Measurements from ENCODE around the gene CLEC16A. TPM values are rescaled to one million over a fixed set of nuclear protein-coding genes. Genes with fewer than 3 reads are reported as not detected.
A peak's percentile ranks its signal among the peaks of the same experiment; 100 is the strongest.

Gene CLEC16A
- total RNA-seq, 1 donor from 2014 or later = 38.8 TPM

DNA sequence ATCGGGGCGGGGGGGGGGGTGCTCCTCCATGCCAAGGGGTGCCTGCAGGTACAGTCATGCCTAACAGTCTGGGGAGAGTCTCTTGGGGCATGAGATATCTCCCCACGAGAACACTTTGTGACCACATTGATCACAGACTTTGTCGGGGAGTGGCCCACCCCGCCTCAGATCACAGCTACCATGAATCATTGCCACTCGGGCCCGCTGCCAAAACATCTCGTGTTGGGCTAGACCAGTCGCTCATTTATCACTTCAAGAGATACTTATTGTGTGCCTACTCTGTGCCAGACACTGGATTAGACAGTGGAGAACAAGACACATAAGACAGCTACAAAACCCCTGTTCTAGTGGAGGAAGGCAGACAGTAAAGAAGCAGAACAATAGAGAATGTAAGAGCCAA is 72.6 kb downstream of the CLEC16A start:
- DNase-seq (ENCODE audit: low spot score) = peak; percentile 68

DNA sequence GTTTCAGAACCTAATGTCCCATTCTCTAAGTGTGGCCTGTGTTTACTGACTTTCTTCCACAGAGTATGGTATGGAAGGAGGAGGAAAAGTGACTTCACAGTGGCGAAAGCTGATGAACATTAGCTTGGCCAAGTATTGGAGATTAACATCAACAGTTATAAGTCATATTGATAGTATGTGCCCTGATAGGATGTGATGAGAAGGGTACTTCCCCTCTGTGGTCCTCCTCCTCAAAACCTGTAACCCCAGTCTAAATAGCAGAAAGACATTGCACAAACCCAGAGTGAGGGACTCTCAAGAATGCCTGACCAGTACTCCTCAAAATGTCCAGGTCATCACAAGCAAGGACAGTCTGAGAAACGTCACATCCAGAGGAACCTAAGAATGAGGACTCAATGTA is 73.1 kb downstream of the CLEC16A start:
- no peak for DNase-seq (ENCODE audit: low spot score)

DNA sequence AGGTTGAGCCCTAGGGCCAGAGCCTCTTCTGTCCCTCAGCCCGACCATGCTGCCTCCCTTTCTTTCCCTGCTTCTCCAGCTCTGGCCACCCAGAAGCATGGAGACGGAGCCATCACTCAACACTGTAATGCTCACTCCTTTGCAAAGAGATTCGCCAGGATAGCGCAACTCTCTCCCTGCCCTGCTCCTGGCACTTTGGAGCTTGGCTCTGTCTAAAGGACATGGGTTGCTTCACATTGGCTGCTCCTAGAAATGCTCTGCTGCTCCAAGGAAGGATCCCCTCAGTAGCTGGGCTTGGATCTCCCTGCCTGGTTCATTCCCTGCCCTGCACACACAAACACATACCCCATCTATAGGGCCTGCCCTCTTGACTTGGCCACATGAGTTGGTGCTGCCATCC is 76.0 kb downstream of the CLEC16A start:
- DNase-seq (ENCODE audit: low spot score) = no peak

DNA sequence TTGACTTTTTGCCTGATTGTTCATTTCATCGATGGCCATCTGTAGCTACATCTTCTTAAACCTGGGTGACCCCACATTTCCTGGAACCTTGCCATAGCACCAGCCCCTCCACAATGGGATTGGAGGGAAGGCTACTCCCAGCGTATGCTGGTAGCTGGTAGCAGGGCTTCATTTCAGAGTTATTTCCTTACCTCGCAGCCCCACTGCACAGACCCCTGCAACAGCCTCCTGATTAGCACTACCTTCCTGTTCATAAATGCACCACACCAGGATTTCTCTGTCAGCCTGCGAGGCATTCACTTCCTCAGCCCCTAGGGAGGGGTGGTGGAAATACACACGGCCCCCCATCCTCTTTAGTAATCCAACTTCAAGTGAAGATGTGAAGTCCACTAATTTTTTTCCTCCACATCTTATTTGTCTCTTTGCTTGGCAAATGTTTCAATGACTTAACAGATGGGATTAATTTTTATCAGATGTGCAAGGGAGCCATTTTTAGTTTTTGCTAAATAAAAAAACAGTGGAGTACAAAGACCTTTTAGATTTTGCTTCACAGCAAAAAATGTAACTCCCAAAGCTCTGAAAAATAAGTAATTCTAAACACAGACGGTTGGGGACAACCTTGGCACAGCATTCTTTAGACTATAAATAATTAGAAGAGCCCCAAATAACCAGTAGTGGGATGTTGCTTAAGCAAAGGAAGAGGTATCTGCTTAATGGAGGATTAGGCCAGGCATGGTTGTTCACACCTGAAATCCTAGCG is 76.6 kb downstream of the CLEC16A start:
- no peak for DNase-seq (ENCODE audit: low spot score)

DNA sequence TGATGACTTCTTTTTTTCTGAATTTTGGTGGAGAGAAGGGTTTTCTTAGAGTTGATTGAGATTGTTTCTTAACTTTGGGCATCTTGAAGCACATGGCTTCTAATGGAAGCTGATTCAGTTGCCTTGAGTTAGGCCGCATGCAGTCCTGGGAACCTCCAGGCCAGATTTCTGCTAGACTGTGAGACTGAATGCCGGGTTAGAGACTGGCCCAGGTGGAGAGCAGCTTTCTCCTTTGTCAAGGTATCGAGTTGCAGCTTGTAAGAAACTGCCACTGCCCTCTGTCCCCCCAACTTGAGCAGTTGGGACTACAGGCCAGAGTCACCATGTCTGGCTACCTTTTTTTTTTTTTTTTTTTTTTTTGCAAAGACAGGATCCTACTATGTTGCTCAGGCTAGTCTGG is 77.6 kb downstream of the CLEC16A start:
- DNase-seq (ENCODE audit: low spot score) = no peak

DNA sequence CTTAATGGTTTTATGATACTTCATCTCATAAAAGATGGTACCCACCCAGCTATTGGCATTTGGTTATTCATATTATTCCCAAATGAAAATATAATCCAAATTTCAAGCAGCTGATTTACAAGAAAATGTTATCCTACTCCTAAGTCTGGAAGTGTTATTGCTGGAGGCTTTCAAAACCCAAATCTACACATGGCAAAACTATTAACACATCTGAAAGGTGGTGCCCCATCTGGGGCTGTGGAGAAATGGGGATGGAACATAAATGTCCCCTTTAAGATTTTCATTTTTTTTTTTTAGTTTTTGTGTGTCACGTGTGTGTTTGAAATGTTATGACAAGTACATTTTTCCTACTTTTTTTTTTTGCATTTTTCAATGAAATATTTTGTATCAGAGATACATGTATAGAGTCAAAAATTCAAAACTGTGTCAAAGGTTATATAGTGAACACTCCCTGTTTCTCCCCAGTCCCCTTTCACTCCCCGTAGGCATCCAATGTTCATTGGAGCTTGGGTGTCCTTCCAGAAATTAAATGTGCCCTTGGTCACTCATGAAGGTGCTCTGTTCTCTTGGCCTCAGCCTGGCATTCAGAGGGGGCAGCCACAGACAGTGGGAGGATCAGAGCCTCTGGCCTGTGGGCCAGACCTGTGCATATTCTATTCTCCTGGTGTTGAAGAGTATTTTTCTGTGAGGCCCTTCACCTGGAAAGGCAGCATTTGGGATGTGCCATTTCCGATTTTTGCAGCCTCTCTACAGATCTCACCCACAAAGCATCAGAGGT is 79.1 kb downstream of the CLEC16A start:
- no peak for DNase-seq (ENCODE audit: low spot score)

DNA sequence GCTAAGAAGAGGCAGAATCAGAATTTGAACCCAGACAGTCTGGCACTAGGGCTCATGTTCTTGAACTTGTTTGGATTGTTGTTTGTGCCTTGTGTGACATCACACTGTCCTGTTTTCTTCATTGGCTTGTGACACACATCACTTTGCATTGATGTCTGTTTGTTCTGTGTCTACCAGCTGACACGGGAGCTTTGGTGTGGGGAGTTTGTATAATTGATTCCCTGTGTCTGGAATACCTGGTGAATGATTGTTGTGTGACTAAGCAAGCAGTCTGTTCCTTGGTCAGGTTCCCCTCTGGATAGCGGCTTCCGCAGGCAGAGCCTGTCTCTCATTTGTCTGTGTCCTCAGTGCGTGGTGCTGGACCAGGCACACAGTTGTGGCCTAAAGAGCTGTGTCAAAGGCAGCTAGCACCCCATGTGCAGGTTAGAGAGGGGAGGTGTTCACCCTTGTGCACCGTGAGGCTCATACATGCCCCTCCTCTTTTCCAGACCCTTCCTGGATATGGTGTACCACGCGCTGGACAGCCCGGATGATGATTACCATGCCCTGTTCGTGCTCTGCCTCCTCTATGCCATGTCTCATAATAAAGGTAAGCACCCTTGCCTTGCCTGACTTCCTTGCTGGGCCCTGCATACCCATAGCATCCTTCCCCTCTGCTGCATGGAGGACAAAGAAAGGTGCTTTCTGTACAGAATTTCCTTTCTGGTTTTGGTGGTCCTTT is 80.1 kb downstream of the CLEC16A start:
- no peak for DNase-seq (ENCODE audit: low spot score)

DNA sequence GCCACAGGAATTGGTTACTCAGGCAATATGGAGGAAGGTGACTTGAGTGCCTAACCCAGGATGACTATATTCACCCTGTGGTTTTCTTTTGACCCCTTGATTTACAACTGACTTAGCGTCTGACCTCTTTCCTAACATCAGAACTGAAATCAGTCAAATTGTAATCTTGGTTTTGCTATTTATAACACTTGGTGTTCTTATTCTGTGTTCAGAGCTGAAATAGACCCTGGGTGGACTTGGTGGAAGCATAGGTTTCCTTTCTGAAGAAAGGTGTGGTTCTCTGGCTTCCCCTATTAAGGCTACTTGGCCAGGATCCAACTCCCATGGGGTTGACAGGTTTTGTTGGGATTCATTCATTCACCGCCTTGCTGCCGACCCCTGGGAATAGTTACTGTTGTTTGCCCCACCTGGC is 80.8 kb downstream of the CLEC16A start:
- no peak for DNase-seq (ENCODE audit: low spot score)

DNA sequence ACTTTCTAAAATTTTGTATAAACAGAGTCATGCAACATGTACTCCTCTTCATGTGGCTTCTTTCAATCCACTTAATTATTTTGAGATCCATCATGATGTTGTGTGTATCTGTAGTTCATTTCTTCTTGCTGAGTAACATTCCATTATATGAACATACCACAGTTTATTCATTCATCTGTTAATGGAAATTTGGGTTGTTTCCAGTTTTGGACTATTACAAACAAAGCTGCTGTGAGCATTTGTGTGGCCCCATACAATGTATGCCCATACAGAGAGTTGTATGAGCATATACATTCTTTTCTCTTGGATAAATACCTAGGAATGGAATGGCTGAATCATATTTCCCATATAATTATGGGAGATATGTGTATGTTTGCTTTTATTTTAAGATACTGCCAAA is 85.6 kb downstream of the CLEC16A start:
- DNase-seq (ENCODE audit: low spot score) = no peak

DNA sequence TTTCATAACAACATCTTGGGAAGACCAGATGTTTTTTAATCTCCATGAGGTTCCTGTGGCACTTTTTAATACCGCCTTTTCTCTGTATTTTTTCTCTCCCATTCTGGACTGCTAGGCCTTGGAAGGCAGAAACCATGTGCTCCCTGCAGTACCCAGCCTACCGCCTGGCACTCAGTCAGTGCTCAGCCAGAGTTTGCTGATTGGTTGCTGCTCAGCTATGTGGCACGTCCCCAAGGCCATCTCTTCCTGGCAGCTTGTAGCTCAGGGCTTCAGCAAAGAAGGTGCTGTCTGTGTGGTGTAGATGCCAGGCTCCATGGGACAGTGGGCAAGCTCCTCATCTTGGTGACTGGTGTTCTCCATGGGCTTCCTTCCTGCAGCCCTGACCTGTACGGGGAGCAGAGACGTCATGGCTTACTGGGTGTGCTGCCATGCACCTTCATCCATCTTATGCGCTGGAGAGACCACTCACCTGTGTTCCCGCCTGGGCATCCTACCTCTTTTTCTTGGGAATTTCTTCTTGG is 86.7 kb downstream of the CLEC16A start:
- no peak for DNase-seq (ENCODE audit: low spot score)

DNA sequence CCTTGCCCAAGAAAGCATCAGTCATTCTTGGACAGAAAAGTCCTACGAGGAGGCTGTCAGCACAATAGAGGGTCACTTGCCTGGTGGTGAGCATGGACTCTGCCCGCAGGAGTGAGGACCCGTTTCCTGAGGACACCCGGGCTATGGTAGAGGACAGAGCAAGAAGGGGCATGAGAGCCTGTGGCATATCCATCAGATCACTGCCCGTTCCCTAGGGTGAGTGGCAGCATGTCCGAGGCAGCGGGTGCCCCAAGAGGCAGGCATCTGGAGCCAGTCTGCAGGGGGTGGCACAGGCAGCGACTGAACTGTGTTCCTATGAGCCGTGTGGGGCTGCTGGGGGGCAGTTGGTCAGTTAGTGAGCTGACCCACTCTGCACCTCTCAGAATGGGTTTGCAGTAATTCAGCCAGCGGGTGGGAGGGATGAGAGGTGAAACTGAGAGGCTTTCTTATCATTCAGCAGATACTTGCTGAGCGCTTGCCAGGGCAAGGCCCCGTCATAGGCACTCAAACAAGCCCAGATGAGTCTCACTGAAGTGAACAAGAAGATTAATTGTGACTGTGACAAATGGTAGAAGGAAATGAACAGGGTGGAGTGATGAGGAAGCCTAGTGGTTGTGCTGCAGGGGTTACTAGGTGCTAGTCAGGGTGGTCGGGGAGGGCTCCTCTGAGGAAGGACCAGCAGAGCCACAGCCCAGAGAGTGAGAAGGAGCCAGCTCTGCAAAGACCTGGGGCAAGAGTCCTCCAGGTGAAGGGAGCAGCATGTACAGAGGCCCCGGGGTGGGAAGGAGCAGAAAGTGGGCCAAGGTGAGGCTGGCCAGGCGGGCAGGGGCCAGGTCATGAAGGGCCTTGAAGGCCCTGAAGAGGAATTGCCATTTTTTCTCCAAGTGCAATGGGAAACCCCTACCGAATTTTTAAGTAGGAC is 87.9 kb downstream of the CLEC16A start:
- DNase-seq (ENCODE audit: low spot score) = no peak

DNA sequence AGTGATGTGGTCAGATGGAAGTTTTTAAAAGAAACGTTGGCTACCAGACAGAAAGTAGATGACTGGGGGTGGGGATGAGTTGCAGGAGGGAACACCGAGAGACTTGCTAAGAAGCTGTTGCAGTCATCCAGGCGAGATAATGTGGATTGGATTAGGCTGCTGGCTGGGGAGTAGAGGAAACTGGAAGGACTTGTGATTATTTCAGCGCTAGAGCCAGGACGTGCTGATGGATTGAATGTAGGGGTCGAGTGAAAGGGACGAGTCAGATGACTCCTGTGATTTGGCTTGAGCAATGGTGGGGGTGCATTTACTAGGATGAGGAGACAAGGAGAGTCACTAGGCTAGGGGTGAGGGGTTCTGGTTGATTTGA is 88.5 kb downstream of the CLEC16A start:
- peak; percentile 60 for DNase-seq (ENCODE audit: low spot score)

DNA sequence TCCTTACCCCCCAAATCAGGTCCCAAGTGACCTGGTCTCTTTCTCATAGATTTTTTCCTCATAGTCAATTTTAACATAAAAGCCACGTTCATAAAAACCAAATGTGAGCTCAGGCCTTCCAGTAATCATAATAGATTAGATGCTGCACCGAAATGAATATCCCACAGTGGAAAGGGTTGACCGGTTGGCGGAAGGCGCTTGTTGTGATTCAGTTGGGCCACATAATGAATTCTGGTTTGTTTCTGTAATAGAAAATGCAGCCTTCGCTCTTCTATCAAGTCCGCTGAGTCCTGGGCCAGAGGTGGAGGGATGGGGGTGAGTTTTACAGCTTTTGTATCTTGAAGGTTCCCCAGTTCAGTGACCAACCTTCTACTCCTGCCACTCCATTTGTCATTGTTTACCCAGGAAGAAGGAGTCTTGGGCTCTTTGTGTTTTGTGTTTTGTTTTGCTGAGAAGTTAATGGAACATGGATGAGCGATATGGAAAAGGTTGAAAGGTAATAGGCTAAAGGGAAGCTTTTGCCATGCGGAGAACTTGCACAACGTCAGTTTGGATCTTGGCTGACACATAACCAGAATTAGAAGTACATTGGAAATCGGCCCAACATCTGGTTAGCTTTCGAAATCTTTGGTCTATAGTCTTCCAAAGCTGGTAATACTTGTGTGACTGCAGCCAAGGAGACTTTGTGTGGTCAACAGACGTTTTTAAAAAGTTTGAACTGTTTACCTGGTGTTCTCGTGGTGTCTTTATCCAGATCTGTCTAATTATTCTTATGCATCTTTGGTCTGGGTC is 89.5 kb downstream of the CLEC16A start:
- DNase-seq (ENCODE audit: low spot score) = peak; percentile 57

DNA sequence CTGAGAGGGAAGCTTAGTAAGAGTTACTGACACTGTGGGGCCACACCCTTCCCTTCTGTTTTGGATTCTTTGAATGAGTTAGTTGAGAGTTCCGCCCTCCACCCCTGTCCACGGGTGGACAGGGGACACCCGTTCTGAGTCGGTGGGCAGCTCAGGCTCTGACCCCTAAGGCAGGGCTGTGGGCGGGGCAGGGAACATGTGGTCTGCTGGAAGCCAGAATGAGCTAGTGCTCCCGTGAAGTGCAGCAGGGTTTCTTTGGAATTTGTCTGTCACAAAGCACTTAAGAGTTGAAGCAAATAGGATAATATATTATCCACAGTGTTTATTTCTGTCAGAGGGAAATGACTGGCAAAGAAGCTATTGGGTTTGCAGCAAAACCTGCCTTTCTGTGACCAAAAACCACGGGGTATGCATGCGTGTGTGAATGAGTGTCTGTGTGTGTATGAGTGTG is 90.1 kb downstream of the CLEC16A start:
- DNase-seq (ENCODE audit: low spot score) = no peak

DNA sequence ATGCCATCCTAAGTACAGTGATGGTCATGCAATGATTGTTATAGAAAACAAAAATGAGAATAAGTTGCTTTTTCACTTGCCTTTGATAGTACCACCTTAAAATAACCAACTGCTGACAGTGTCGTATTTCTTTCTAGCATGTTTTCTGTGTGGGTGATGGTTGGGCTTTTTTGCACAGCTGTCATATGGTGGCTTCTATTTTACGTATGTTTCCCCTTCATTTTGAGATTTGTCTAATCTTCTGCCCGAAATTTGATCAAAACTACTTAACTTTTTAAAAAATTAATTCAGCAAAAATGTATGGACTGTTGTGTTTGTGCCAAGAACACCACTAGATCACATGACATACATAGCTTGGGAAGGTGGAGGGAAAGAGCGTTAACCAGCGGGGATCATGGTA is 90.7 kb downstream of the CLEC16A start:
- no peak for DNase-seq (ENCODE audit: low spot score)

DNA sequence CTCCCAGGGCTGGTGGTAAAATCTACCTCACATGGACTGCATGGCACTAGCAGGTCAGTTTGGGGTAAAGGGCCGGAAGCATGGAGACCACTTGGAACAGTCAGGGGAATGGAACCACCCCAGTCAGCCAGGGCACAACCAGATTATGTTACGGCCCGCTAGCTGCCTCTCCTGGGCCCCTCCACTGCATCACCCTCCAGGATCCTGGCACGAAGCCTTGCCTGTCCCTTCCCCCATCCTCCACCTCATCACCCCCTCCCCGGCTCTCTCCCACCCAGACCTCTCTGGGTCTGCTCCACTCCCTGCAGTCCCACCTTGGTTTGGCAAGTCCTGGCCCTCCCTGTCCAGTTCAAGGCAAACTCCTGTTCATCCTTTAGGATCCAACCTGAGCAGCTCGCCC is 91.7 kb downstream of the CLEC16A start:
- DNase-seq (ENCODE audit: low spot score) = no peak

DNA sequence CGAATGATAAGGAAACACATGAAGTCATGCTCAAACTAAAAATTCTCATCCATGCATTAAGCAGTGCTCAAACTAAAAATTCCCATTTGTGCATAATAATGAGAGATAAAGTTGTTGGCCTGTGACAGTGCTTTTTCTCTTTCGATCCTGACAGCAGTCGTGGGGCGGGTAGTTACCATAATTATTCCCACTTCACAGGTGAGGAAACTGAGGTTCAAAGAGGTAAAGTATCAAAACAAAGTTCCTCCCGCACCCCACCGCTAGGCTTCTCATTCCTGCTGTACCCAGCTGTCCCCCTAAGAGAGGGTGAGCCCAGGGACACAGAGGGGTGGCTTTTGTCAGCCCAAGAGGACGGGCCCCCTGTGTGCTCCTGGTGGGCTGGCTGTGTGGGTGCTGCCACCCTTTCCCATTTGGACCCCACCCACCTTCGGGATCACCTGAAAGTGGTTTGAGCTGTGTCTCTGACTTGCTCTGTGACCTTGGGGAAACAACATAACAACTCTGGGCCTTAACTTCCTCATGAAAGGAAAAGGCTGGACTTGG is 92.6 kb downstream of the CLEC16A start:
- no peak for DNase-seq (ENCODE audit: low spot score)

DNA sequence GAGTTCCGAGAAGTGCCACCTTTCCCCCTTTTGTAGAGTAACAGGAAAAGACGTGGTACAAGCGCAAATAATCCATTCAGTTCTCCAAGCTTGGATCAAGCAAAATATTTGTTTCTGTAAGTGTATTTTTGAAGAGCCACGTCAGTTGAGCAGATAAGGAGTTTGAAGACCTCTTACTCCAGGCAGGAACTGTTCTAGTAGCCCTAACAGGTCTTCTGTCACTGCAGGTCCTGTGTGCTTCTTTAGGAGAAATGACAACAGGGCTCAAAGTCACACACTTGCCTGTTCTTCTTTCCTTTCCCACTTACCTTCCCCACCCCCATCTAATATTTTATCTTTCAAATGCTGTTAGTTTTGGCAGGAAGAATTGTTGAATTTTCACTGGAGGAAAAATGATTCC is 93.9 kb downstream of the CLEC16A start:
- no peak for DNase-seq (ENCODE audit: low spot score)

DNA sequence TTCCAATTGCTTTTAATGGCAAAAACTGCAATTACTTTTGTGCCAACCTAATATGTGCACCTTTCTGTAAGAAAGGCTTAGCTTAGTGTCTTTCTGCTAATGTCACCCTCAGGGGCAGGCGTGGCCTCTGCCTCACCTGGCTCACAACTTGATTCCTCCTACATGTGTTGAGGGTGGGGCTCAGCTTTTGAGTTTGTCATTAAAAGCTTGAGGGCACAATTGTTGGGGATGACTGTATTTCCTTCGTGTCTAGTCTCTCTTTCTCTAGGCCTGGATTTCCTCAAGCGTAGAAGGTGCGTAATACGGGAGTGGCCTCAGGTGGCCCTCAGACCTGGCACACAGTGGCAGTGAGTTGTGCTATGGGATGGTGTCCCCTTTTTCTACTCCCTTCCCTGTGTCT is 94.4 kb downstream of the CLEC16A start:
- DNase-seq (ENCODE audit: low spot score) = no peak

DNA sequence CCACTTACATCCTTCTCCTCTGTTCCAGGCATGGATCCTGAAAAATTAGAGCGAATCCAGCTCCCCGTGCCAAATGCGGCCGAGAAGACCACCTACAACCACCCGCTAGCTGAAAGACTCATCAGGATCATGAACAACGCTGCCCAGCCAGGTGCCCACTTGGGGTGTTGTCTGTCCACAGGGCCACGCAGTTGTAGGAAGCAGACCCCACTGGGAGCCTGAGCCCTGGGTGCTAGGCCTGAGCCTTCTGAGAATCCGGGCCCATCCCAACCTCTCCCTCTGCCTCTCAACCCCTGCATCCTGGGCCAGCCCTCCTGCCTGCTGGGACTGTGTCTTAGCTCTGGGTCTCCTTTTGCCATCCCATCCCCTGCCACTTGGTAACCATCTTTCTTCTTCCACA is 95.4 kb downstream of the CLEC16A start:
- no peak for DNase-seq (ENCODE audit: low spot score)
